ENCODE data around the gene KLK4.
A peak's percentile ranks its signal among the peaks of the same experiment; 100 is the strongest.

The KLK4 gene

GRCh38 chr19:50894478-50895356 lies 16.5 kb downstream of the KLK4 start:
- FAIRE-seq (no peak), DNase-seq (ENCODE audit: insufficient read length, low spot score) (no peak)
- TF ChIP-seq CTCF (IDR thresholded peaks at IDR 0.05; ENCODE audit: insufficient read depth, missing control alignments): no peak

DNA sequence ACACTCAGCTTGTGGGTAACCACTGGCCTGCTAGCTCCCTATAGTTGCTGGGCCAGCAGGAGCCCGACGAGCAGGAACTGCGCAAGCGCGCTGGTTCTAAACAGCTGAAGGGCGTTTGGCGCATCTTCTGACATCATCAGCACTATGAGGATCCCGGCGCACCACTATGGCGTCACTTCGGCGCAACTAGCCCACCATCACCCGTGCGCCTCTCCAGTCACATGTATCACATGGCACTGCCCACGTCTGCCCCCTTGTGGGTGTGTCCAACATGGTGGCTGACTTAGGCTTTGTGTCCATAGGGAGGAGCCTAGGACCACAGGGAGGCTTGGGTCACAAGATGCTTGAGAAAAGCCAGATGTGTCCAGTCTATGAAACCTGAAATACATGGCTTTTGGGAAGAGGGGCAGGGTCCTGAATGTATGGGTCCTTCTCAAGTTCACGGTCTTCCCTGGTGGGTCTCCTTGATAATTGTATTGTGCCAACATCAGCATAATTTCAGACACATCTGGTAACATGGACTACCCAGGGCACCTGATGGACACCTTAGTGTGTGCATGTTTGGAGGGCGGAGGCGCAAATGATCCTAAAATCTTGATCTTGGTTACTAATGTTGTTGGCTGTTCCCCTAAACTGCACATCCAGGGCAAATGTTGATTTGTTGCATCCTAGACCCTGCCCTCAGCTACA lies 18.0 kb downstream of the KLK4 start:
- DNase-seq (ENCODE audit: insufficient read length, low spot score): no peak
- no peak for FAIRE-seq
- peak; percentile 11 for TF ChIP-seq CTCF (IDR thresholded peaks at IDR 0.05; ENCODE audit: insufficient read depth, missing control alignments)

GRCh38 chr19:50891253-50891625 lies 20.0 kb downstream of the KLK4 start:
- FAIRE-seq (no peak), DNase-seq (ENCODE audit: insufficient read length, low spot score) (no peak)
- TF ChIP-seq CTCF (IDR thresholded peaks at IDR 0.05; ENCODE audit: insufficient read depth, missing control alignments): no peak

DNA sequence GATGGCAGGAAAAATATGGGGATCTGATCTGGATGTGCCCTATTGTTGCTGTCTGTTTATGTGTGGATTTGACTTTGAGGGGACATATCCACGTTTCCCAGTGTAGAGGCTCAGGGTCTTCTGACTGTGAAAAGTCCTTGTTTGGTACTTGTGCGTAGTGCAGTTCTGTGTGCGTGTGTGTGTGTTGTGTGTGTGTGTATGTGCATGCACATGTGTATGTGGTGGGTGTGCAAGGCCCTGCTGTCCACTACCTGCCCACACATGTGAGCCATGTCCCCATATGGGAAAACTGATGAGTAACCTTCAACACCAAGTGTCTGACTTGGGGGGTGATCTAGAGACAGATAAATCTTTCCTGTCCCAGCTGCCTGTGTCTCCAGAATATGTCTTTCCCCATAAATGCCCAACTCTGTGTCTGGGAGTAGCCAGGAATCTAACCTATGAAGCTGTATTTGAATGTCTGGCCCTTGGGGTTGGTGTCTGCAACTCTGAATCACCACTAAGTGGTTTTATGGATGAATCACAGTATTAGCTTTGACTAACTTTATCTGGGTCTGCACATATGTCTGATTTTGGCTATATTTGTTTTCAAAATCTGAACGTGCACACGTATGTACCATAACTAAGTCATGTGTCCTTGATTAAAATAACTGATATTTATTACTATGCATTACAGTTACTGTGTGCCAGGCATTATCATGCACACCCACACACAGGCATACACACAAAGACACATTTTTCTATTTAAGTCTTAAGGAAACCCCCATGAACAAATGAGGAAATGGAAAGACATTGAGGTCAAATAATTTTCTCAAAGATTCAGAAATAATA lies 20.6 kb downstream of the KLK4 start:
- DNase-seq (ENCODE audit: insufficient read length, low spot score): no peak
- FAIRE-seq: no peak
- TF ChIP-seq CTCF (IDR thresholded peaks at IDR 0.05; ENCODE audit: insufficient read depth, missing control alignments): no peak

DNA sequence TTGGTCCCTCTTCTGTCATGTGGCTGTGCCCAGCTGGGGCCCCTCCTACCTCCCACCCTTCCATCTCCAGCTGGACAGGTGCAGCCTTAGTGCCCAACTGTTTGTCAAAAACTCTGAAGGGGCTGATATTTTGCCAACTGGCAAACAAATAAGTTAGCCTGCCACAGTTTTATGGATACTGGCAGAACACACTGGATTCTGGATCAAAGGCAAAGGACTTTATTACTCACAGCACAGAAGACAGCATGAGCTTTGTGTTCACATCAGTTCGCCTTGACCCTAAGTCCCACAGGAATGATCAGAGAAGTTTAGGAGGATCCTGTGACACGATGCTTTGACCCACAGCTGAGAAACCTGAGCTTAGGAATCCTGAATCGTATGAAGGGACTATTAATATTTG lies 21.6 kb downstream of the KLK4 start:
- FAIRE-seq: no peak
- TF ChIP-seq CTCF (IDR thresholded peaks at IDR 0.05; ENCODE audit: insufficient read depth, missing control alignments): no peak

DNA sequence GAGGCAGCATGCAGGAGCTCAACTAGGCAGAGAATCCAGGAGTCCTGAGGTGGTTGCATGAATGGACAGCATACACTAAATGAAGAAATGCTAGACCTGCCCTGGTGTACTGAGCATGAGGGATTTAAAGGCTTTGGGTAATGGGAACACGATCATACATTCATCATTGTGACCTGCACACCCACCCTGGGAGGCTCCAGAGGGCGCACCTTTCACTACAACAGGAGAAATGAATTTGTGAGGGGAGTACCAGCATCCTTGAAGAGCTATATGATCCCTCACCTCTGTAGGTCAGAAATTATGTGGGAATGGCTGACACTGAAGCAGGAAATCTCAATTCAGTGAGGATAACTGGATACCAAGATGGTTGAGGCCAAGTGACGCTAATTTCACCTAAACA lies 29.0 kb downstream of the KLK4 start:
- no peak for TF ChIP-seq CTCF (IDR thresholded peaks at IDR 0.05; ENCODE audit: insufficient read depth, missing control alignments)
- no peak for DNase-seq (ENCODE audit: insufficient read length, low spot score)
- no peak for FAIRE-seq

More for the DNA sequence above, 21.6 kb downstream of the KLK4 start:
- DNase-seq (ENCODE audit: insufficient read length, low spot score): no peak
